Nephron (organoid): ENCODE measurements around the gene SPAG7.
A peak's percentile ranks its signal among the peaks of the same experiment; 100 is the strongest.

ENCODE experiments used
- H3K27ac Mint-ChIP-seq, 3 experiments: 2 replicates each; pipeline ENCODE4 v1.8.0; 2020; ENCODE audit warnings: mixed read lengths in 3 of 3, mild to moderate bottlenecking in 2 of 3, moderate library complexity in 1 of 3
- H3K27me3 Mint-ChIP-seq: 2 replicates; pipeline ENCODE4 v1.8.0; 2021; ENCODE audit warnings: low read depth, mild to moderate bottlenecking, moderate library complexity, mixed read lengths
- H3K36me3 Mint-ChIP-seq: 2 replicates; pipeline ENCODE4 v1.8.0; 2020; ENCODE audit warnings: low read depth, mixed read lengths
- H3K4me1 Mint-ChIP-seq: 2 replicates; pipeline ENCODE4 v1.8.0; 2020; ENCODE audit warnings: mixed read lengths
- H3K4me3 Mint-ChIP-seq, 3 experiments: 2 replicates each; pipeline ENCODE4 v1.8.0; 2020; ENCODE audit warnings: mild to moderate bottlenecking in 3 of 3, mixed read lengths in 3 of 3, moderate library complexity in 2 of 3
- H3K9me3 Mint-ChIP-seq: 2 replicates; pipeline ENCODE4 v1.8.0; 2020; ENCODE audit warnings: mixed read lengths
- CTCF ChIP-seq, 3 experiments: fragments of 200-600 bp; sonication (generic); IDR thresholded peaks; one replicate each; pipeline ENCODE4 v1.5.0; 2021; ENCODE audit warnings: antibody characterized with exemption in 3 of 3; ENCODE audit not compliant: unreplicated experiment in 3 of 3

SPAG7 gene

DNA sequence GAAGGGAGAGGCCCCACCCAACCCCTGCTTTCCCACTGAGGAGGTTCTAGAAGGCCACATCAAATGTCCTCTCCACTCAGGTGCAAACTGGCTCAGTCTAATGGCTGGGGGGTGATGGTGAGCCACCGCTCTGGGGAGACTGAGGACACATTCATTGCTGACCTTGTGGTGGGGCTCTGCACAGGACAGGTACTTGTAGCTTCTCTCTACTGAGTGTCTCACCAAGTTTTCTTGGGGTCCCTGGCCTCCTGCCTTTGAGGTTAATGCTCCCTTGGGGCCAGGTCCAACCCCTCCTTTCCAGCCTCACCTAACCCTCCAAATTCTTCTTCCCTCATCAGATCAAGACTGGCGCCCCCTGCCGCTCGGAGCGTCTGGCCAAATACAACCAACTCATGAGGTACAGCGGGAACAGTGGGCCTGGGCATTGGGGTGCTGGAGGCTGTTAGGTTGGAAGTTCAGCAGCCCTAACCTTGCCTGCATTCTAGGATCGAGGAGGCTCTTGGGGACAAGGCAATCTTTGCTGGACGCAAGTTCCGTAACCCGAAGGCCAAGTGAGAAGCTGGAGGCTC lies 11.0 kb downstream of the SPAG7 start:
- H3K27ac Mint-ChIP-seq, result no peak overlapping the region
- H3K9me3 Mint-ChIP-seq, result no peaks in the 10 kb centered on the region
- TF ChIP-seq CTCF (IDR thresholded peaks at IDR 0.05; ENCODE audit: unreplicated experiment in 3 of 3), result no peak
- peaks cover 37% of the 10 kb centered on the region for H3K36me3 Mint-ChIP-seq
- H3K4me1 Mint-ChIP-seq, result peaks cover 48% of the 10 kb centered on the region
- H3K27me3 Mint-ChIP-seq, result no peaks in the 10 kb centered on the region
- no peak overlapping the region for H3K4me3 Mint-ChIP-seq

- H3K27ac Mint-ChIP-seq, result no peak overlapping the region
- H3K4me3 Mint-ChIP-seq, result peak overlapping the region in 1 of 3 experiments; percentile 48
- H3K36me3 Mint-ChIP-seq, result peaks cover 28% of the 10 kb centered on the region
- peaks cover 50% of the 10 kb centered on the region for H3K4me1 Mint-ChIP-seq
- no peaks in the 10 kb centered on the region for H3K27me3 Mint-ChIP-seq
- TF ChIP-seq CTCF (IDR thresholded peaks at IDR 0.05; ENCODE audit: unreplicated experiment in 3 of 3), result no peak
- no peaks in the 10 kb centered on the region for H3K9me3 Mint-ChIP-seq
Observed at GRCh38 chr17:4955091-4955490, 12.5 kb downstream of the SPAG7 start.

GRCh38 chr17:4953451-4953961 lies 14.1 kb downstream of the SPAG7 start:
- H3K9me3 Mint-ChIP-seq, result no peaks in the 10 kb centered on the region
- peak overlapping the region; percentile 75 to 83 (median 80) for H3K27ac Mint-ChIP-seq
- H3K36me3 Mint-ChIP-seq, result peaks cover 15% of the 10 kb centered on the region
- TF ChIP-seq CTCF (IDR thresholded peaks at IDR 0.05; ENCODE audit: unreplicated experiment in 3 of 3), result no peak
- no peaks in the 10 kb centered on the region for H3K27me3 Mint-ChIP-seq
- peak overlapping the region; percentile 39 to 89 (median 84) for H3K4me3 Mint-ChIP-seq
- peaks cover 38% of the 10 kb centered on the region for H3K4me1 Mint-ChIP-seq

DNA sequence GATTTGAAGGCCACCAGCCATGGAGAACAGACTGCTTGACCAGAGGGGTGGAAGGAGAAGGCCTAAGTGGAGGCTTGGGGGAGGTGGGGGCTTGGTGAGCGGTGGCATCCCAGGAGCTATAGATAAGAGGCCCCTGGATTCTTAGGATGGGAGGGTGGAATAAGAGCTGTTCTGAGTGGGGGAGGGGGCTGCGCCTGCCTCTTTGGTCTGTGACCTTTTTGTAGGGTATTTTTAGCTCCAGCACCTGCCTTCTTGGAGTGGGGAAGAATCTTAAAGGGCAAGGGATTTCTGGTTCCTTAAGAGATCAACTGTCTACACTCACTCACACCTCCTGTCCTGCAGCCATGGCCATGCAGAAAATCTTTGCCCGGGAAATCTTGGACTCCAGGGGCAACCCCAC lies 16.1 kb downstream of the SPAG7 start:
- H3K27ac Mint-ChIP-seq, result peak overlapping the region; percentile 88 to 98 (median 98)

GRCh38 chr17:4950746-4951204 lies 16.8 kb downstream of the SPAG7 start, which contains the start of gene ENO3:
Gene ENO3, plus strand, starts transcription at chr17:4951119. Its CDS starts 711 bp downstream, at chr17:4951830.
- Mint-ChIP-seq H3K27me3 (no peaks in the 10 kb centered on the region), H3K4me1 (peaks cover 40% of the 10 kb centered on the region), H3K36me3 (peaks cover 11% of the 10 kb centered on the region), H3K27ac (peak within 1 kb of the TSS; percentile 88 to 98 (median 98)), H3K4me3 (peak within 1 kb of the TSS; percentile 83 to 89 (median 84)), H3K9me3 (no peaks in the 10 kb centered on the region)
- TF ChIP-seq CTCF (IDR thresholded peaks at IDR 0.05; ENCODE audit: unreplicated experiment in 3 of 3), result no peak

More for the DNA sequence above, 16.1 kb downstream of the SPAG7 start:
- no peak for TF ChIP-seq CTCF (IDR thresholded peaks at IDR 0.05; ENCODE audit: unreplicated experiment in 3 of 3)
- peaks cover 43% of the 10 kb centered on the region for H3K4me1 Mint-ChIP-seq
- H3K9me3 Mint-ChIP-seq, result no peaks in the 10 kb centered on the region
- H3K4me3 Mint-ChIP-seq, result peak overlapping the region; percentile 83 to 89 (median 84)
- H3K27me3 Mint-ChIP-seq, result no peaks in the 10 kb centered on the region
- H3K36me3 Mint-ChIP-seq, result peaks cover 14% of the 10 kb centered on the region
